ENCODE data around the gene MRPL17.
A peak's percentile ranks its signal among the peaks of the same experiment; 100 is the strongest.
"Not testable (repeated sequence)": the region's sequence is repeated elsewhere in the genome, so short reads cannot be mapped to it uniquely, and the experiment has no call there.

The MRPL17 gene

GRCh38 chr11:6682936-6683861 is at the start of gene MRPL17:
MRPL17 (minus strand) TSS chr11:6683340; CDS start chr11:6683296, 44 bp downstream.
- peak within 1 kb of the TSS; percentile 88 for H3K27ac ChIP-seq
- TF ChIP-seq, protein P1, sequence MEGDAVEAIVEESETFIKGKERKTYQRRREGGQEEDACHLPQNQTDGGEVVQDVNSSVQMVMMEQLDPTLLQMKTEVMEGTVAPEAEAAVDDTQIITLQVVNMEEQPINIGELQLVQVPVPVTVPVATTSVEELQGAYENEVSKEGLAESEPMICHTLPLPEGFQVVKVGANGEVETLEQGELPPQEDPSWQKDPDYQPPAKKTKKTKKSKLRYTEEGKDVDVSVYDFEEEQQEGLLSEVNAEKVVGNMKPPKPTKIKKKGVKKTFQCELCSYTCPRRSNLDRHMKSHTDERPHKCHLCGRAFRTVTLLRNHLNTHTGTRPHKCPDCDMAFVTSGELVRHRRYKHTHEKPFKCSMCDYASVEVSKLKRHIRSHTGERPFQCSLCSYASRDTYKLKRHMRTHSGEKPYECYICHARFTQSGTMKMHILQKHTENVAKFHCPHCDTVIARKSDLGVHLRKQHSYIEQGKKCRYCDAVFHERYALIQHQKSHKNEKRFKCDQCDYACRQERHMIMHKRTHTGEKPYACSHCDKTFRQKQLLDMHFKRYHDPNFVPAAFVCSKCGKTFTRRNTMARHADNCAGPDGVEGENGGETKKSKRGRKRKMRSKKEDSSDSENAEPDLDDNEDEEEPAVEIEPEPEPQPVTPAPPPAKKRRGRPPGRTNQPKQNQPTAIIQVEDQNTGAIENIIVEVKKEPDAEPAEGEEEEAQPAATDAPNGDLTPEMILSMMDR (conservative IDR thresholded peaks at IDR 0.05) = peak; percentile 93

- TF ChIP-seq, protein P1 (conservative IDR thresholded peaks at IDR 0.05) = no peak
- no peak overlapping the region for H3K27ac ChIP-seq
Measured at GRCh38 chr11:6727971-6728760, 45.0 kb upstream of the MRPL17 start.

GRCh38 chr11:6725386-6725896 is 42.3 kb upstream of the MRPL17 start:
- H3K27ac ChIP-seq = no peak overlapping the region
- TF ChIP-seq, protein P1 (conservative IDR thresholded peaks at IDR 0.05) = no peak

- TF ChIP-seq, protein P1 (conservative IDR thresholded peaks at IDR 0.05) = no peak
- no peak overlapping the region for H3K27ac ChIP-seq
Measured at GRCh38 chr11:6724013-6724412, 40.9 kb upstream of the MRPL17 start.

DNA sequence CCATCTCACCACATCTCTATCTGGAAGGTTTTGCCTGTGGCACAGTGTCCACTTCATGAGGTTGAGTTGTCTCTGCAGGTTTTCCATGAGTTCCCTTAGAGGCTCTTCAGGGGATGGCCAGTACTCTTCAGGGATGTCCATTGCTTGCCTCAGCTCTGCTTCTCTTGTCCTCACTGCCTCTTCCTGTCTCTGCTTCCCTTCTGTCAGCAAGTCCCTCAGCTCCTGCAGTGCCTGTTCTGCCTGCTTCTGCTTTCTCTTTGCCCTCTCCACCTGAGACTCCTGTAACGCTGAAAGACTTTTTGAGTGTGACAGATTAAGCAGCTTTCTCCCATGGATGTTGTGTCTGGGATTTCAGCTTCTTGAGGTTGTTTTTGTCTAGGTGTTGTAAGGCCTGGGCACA is 38.2 kb upstream of the MRPL17 start:
- no peak overlapping the region for H3K27ac ChIP-seq
- TF ChIP-seq, protein P1 (conservative IDR thresholded peaks at IDR 0.05) = no peak

GRCh38 chr11:6719576-6719975 is 36.4 kb upstream of the MRPL17 start:
- TF ChIP-seq, protein P1 (conservative IDR thresholded peaks at IDR 0.05) = no peak
- no peak overlapping the region for H3K27ac ChIP-seq

DNA sequence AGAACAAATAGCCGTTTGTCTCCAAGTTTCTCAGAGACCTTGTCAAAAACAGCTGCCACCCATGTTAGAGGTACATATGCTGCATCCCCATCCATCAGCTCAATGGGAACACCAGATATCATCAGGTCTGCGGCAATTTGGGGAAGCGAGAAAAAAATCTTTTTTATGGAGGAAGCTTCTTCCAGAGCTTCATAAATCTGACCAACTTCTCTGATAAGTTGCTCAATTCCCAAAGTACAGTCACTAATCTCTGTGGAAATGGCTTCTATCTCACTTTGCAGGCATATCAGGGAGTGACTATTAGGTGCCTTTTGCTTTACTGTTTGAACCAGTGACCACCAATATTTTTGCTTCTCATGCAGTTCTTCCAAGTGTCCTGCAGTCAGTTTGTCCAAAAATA is 34.3 kb upstream of the MRPL17 start:
- H3K27ac ChIP-seq = no peak overlapping the region
- TF ChIP-seq, protein P1 (conservative IDR thresholded peaks at IDR 0.05) = no peak

- not testable (repeated sequence) for H3K27ac ChIP-seq
Measured at GRCh38 chr11:6711552-6711951, 28.4 kb upstream of the MRPL17 start.
